GM19438 (cell line): ENCODE measurements around the gene FMNL3.

ENCODE experiments used
- ATAC-seq: cut with Tn5 transposase; IDR thresholded peaks from one replicate; pipeline ENCODE4 v1.9.1; 2021; ENCODE audit warnings: low read depth; ENCODE audit not compliant: unreplicated experiment

The FMNL3 gene

DNA sequence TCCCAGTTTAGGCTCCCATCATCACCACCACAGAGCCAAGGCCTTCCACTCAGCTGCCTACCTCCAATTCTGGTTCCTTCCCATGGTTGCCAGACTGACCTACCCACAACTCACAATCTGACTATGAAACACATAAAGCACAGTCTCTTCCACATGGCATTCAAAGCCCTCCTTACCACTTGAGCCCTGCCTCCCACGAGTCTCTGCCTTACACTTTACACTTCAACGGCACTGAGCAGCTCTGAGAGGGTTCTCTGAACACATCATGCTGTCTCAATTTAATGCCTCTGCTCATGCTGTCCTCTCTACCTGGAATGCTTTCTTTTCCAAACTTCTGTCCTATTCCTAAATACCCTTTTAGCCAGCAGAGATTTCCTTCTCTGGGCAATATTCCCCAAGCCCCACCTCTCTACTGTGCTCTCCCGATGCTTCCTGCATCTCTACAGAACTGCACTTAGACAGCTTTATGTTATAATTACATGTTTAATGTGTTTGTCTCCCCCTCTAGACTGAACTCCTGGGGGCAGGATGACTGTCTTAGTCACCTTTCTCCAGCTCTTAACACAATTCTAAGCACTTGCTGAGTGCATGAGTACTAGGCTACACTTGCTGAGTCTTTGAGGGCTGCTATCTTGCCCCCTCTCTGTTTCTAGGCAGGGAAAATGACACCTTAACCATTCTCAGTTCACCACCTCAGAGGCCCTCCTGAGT, 23.5 kb downstream of the FMNL3 start:
- no peak for ATAC-seq

GRCh38 chr12:49680075-49680474, 27.1 kb downstream of the FMNL3 start:
- no peak for ATAC-seq

- ATAC-seq: no peak
Observed at GRCh38 chr12:49678711-49679110, 28.5 kb downstream of the FMNL3 start.

DNA sequence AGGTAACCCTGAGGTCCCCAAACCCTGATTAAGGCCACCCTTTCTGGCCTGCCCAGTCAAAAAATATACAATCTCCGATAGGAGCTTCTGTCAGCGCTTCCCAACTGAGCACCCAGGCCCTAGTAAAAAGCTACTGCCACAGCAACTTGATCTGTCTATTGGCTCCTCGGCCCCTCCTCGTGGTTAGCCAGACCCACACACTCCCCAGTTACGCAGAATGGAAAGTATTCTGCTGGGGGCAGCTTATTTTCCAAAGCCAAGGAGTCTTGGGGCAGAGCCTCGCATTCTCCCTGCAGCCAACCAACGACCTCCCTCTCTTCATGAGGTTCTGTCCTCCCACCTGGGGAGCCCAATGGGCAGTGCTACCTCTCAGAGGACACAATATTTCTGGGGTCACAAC, 32.1 kb downstream of the FMNL3 start:
- ATAC-seq: no peak

DNA sequence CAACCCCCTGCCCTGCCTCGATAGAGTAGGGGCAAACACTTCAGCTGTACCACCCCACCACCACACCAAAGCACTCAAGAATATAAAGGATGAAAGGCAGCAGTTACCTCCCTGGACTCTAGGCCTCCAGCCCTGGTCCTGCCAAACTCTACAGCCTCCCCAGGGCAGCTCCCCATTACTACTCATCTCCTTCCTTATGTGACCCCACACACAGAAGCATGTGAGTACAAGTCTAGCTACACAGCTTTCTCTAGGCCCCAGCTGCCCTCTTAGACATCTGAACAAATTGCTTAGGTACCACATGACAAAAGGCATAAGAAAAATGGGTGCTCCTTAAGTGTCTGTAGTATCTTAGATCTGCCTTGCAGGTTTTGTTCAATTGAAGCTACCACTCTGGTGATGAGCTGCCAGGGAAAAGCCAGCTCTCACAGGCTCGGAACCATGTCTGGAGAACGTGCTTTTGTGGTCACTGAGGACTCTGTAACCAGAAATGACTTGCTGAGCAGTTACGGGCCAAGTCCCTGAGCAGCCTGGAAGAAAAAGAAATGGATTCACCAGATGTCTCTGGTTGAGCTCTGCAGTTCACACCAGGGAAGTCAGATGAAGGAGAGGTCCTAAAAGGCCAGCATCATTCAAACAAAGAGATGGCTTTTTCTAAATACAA, 32.8 kb downstream of the FMNL3 start:
- ATAC-seq: no peak

DNA sequence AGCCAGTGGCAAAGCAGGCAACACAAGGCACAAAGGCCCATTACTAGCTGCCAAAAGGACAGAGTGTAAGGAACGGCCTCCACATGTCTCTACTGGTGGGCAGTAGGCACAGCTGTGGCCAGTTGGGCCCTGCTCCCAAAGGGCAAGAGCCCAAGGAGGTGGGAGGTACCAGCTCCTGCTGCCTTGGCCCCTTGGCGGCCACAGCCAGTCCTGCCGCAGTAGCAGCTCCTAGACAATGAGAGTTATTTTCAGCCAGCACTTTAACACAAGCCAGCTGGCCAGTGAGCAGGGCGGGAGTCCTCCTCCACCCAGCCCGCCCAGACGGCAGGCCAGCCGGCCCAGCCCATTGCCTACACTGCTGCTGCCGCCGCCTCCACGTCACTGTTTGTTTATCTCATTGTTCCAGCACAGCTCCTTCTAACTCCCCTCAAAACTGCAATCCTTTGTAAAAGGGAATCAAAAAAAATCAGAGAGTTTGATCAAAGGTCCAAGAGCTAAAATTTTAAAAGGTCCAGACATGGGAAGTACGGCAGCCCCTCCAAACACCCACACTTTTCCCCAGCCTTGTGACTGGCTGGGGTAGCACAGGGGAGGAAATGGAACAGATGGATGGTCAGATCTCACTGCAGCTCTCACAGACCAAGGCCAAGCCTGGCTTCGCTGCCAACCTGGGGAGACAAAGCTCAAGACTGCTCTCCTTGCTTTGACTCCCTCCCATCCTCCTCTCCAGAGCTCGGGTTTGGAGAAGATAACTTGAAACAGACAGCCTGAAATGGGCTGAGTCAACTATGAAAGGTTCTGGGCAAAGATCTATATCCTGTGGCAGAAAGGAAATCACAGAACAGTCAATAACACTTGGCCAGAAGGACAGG, 33.5 kb downstream of the FMNL3 start:
- no peak for ATAC-seq

DNA sequence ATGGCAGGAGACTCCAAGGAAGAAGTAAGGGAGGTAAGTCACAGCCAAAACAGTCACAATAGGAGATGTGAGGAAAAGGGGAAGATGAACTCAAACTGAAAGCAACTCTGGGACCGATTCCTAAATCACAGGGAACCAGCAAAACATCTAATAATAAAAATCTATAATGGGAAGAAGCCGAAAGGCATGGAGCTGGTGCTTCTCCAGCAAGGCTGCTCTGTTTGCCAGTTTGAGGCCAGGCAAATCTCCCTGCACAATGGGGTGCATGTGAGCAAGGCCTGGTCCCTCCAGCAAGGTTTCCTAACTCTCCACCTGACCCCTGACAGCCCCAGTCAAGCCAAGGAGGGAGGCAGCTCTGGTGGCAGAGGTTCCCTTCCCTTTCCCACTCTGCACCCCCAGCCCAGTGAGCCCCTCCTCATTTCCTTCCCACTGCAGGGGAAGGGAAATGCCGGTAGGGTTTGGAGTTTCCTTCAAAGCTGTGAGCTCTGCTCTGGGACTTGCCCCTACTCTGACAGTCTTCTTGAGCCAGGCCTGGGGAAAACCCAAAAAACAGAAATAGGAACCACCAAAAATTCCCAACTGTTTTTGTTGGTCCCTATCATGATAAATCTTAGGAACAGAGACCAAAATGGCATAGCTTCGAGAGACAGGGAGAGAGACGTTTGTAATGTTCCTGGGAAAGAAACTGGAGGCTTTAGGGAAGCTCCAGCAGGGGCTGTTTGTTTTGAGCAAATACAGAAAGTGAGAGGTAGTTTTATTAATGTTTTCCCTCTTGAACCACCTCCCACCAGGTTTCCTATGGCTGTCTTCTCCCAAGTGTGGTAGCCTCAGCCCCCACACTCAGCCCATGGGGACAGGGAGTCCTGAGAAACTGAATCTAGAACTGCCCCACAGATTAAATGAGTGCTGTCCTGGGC, 34.6 kb downstream of the FMNL3 start:
- no peak for ATAC-seq

DNA sequence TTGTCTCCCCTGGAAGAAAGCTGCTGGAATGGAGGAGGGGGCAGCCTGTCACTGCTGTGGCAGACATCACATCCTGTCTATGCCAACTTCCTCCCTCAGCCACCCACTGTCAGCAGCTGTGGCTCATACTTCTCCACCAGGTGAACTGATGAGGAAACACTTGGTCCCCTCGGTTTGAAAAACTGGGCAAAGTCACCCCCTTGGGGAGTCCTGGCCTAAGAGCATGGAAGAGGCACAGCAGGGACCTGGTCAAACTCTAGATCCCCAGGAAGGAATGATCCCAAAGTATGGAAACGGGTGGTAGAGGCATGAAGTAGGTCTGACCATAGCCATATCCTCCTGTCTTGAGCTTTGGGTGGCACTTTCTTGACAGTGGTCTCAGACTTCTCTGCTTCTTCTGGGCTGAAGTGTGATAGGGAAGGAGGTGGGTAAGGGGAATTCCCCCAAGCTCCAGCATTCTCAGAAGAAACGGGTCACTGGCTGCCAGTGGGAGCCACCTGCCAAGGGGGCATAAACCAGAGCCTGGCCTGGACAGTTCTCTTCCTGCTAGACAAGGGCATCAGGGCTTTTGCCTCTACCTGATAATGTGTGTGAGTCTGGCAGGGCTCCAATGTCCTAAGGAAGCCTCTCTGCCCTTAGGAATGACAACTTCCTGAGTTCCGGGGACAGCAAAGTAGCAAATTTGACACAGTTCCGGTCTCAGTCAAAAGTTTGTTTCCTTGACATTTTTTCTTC, 36.0 kb downstream of the FMNL3 start:
- ATAC-seq: no peak

DNA sequence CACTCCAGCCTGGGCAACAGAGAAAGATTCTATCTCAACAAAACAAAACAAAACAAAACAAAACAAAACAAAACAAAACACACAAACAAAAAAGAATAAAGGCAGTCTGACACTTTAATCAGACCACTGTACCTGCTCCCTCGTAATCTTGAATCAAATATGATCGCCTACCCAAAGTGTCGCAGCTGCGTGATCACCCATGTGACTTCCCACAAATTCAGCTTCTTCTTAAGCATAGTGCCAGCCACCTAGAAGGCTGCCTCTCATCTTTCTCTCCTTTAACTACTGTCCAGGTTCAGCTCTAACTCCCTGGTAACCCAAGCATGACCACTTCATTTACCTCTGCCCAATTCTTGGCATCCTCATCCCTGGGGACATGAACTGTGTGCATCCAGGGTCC, 37.4 kb downstream of the FMNL3 start:
- no peak for ATAC-seq

GRCh38 chr12:49667325-49668090, 39.7 kb downstream of the FMNL3 start:
- no peak for ATAC-seq

DNA sequence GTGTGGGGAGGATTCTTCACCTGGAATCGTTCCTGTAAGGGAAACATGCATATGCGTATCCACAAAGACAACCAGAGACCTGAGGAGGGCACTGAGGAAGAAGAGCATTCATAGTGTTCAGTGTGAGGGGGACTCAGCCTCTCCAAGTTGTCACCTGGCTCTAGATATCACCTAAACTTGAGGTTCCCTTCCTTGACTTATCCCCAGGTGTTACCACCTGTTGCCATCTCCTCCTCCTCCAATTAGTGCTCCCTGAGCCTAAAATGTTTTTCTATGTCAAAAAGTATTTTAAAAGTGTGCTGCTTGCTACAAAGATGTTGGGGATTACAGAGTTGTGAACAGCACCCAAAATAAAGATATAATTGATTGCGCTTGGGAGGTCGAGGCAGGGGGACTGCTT, 41.0 kb downstream of the FMNL3 start:
- no peak for ATAC-seq

DNA sequence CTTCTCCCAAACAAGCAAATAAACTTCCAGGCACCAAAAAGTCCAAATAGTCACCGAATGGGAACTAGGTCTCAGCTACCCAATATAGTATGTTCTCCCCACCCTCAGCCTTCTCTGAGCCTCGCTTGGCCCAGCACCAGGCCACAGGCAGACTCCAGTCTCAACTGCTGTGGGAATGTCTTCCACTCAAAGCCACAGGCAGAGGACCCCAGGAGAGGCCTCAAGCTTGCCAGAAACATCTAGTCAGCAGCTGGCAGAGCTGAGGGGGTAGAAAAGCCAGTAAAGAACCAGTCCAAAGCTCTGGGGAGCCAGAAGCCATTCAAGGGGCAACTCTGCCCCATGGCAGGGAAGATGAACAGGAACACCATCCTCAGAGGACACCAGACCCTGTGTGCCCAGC, 41.8 kb downstream of the FMNL3 start:
- ATAC-seq: no peak

- peak; percentile 54 for ATAC-seq
Observed at GRCh38 chr12:49664591-49665239, 42.5 kb downstream of the FMNL3 start.

- ATAC-seq: no peak
Observed at GRCh38 chr12:49664167-49664566, 43.0 kb downstream of the FMNL3 start.

- ATAC-seq: peak; percentile 61
Observed at GRCh38 chr12:49662998-49663843, 44.0 kb downstream of the FMNL3 start.

DNA sequence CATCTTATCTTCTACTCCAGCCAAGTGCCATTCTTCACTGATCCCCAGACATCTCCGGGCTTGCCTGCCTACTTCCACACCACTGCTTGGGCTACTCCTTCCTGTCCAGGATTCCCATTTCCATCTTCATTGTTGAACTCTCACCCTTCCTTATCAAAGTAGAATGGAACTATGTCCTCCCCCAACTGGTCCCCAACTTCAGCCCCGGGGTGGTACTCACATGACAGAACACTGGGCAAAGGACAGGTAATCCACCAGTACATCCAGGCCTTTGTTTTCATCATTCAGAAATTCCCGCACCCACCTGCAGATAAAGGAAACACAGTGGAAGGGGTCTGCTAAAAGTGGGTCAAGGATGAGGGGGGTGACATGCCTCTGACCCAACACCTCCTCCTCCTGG, 45.5 kb downstream of the FMNL3 start:
- ATAC-seq: no peak

DNA sequence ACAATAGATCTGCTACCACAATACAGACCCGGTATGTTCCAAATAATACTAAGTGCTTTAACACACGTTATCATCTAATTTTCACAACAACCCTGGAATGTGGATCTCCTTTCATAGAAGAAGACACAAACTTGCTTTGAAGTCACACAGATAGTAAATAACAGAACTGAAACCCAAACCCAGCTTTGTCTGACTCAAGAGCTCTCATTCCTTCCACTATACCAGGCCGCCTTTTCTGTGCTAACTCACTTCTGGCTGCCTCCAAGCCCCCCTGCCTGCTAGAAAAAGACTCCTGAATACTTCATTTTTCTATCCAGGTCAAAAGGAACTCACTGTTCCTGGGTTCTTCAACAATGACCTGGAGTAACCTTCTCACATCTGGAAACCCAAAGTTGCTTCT, 46.0 kb downstream of the FMNL3 start:
- no peak for ATAC-seq

DNA sequence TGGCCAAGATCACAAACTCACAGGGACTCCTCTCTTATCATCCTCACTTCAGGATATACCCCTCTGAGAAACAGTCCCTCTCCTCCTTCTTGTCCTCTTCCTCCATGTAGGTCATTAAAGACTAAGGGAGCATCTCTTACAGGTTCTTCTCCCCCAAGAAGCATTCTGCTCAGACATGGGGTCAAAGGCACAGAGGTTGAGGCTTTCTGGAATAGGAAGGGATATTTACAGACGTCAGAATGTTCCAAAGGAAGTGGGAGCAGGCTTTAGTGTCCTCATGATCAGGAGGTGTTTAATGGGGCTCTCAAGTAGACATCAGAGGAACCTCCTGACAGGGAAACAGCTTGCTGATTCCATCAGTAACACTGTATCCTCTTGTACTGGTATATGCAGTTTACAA, 47.5 kb downstream of the FMNL3 start:
- ATAC-seq: no peak
